Middle frontal gyrus (tissue), 1 donor: Measurements from ENCODE around the gene SEC24B.
"Not testable (repeated sequence)": the region's sequence is repeated elsewhere in the genome, so short reads cannot be mapped to it uniquely, and the experiment has no call there.

Experiments
- DNase-seq: peaks from one replicate; pipeline ENCODE4 v3.0.0-alpha.2; 2015; ENCODE audit warnings: low spot score; ENCODE audit errors: extremely low spot score

Gene SEC24B

GRCh38 chr4:109432696-109433095 is 919 bp upstream of the SEC24B start:
- DNase-seq = no peak

GRCh38 chr4:109434007-109434971 is 674 bp downstream of the SEC24B start:
- no peak for DNase-seq

GRCh38 chr4:109435635-109436034 is 2.0 kb downstream of the SEC24B start:
- DNase-seq = no peak

GRCh38 chr4:109436504-109436903 is 2.9 kb downstream of the SEC24B start:
- no peak for DNase-seq

GRCh38 chr4:109440948-109441347 is 7.3 kb downstream of the SEC24B start:
- DNase-seq = no peak

GRCh38 chr4:109441862-109442458 is 8.3 kb downstream of the SEC24B start:
- no peak for DNase-seq

- DNase-seq = no peak
Observed at GRCh38 chr4:109444182-109444844, 10.7 kb downstream of the SEC24B start.

- no peak for DNase-seq
Observed at GRCh38 chr4:109447278-109447677, 13.7 kb downstream of the SEC24B start.

GRCh38 chr4:109451544-109452273 is 18.1 kb downstream of the SEC24B start:
- DNase-seq = no peak

- DNase-seq = not testable (repeated sequence)
Observed at GRCh38 chr4:109453110-109453509, 19.5 kb downstream of the SEC24B start.

- no peak for DNase-seq
Observed at GRCh38 chr4:109462297-109462696, 28.7 kb downstream of the SEC24B start.

- DNase-seq = no peak
Observed at GRCh38 chr4:109462802-109463201, 29.2 kb downstream of the SEC24B start.

- DNase-seq = peak; percentile 83
Observed at GRCh38 chr4:109465069-109465468, 31.5 kb downstream of the SEC24B start.

GRCh38 chr4:109469915-109470314 is 36.3 kb downstream of the SEC24B start:
- DNase-seq = no peak

- DNase-seq = no peak
Observed at GRCh38 chr4:109472343-109472761, 38.7 kb downstream of the SEC24B start.

GRCh38 chr4:109473824-109474223 is 40.2 kb downstream of the SEC24B start:
- no peak for DNase-seq

GRCh38 chr4:109486007-109486406 is 52.4 kb downstream of the SEC24B start:
- no peak for DNase-seq

- DNase-seq = no peak
Observed at GRCh38 chr4:109494563-109494962, 60.9 kb downstream of the SEC24B start.

- DNase-seq = no peak
Observed at GRCh38 chr4:109495514-109495913, 61.9 kb downstream of the SEC24B start.

GRCh38 chr4:109496875-109497274 is 63.3 kb downstream of the SEC24B start:
- no peak for DNase-seq

GRCh38 chr4:109497511-109497910 is 63.9 kb downstream of the SEC24B start:
- DNase-seq = no peak
